Activated CD4-positive, CD25-positive, alpha-beta regulatory T cell treated with anti-CD3 and anti-CD28 coated beads, Interleukin-2, amount 50 U/mL, for 72 hours (primary cell): ENCODE data around the gene PTPRG.

ENCODE experiments used
- DNase-seq: peaks from one replicate; pipeline ENCODE4 v3.0.0; 2021

The PTPRG gene

DNA sequence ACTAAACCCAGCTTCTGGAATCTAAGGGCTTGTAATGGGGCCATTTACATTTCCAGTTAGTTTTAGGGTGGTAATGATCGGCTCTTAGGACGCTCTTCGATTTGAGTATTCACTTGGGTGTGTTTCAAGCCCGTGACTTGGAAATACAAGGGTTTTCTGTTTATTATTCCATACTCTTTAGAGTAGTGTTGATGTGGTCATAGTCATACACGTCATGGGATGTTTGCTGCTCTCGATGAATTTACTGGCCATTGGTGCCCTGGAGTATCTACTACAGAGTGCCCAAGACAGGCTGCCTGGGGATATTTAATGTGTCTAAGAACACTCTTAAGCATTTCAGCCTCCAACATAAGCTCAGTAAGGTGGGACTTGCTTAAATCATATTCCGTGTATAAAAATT is 64.1 kb downstream of the PTPRG start:
- no peak for DNase-seq

GRCh38 chr3:61626484-61626883 is 65.1 kb downstream of the PTPRG start:
- no peak for DNase-seq

- no peak for DNase-seq
Observed at GRCh38 chr3:61627768-61628185, 66.4 kb downstream of the PTPRG start.

GRCh38 chr3:61628636-61629035 is 67.3 kb downstream of the PTPRG start:
- DNase-seq = no peak

DNA sequence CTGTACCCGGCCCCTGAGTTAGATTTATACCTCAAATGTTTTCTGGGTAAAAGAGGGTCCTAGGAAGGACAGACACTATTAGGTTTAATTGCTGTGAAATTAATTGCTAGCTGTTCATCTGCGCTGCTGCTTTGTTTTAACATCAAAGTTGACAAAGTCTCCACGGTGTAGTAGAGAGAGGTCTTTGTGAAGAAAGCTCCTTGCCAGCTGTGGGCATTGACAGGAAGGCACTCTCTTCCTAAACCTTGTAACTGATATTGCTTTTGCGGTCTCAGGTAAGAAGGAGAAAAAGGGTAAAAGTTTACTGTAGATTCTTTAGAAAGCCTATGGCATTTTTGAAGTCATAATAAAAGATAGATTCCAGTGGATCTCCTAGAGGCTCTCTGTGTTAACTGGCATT is 68.1 kb downstream of the PTPRG start:
- no peak for DNase-seq

GRCh38 chr3:61631108-61631769 is 69.9 kb downstream of the PTPRG start:
- no peak for DNase-seq

- DNase-seq = no peak
Observed at GRCh38 chr3:61632568-61633175, 71.3 kb downstream of the PTPRG start.

GRCh38 chr3:61634678-61635077 is 73.3 kb downstream of the PTPRG start:
- DNase-seq = no peak

DNA sequence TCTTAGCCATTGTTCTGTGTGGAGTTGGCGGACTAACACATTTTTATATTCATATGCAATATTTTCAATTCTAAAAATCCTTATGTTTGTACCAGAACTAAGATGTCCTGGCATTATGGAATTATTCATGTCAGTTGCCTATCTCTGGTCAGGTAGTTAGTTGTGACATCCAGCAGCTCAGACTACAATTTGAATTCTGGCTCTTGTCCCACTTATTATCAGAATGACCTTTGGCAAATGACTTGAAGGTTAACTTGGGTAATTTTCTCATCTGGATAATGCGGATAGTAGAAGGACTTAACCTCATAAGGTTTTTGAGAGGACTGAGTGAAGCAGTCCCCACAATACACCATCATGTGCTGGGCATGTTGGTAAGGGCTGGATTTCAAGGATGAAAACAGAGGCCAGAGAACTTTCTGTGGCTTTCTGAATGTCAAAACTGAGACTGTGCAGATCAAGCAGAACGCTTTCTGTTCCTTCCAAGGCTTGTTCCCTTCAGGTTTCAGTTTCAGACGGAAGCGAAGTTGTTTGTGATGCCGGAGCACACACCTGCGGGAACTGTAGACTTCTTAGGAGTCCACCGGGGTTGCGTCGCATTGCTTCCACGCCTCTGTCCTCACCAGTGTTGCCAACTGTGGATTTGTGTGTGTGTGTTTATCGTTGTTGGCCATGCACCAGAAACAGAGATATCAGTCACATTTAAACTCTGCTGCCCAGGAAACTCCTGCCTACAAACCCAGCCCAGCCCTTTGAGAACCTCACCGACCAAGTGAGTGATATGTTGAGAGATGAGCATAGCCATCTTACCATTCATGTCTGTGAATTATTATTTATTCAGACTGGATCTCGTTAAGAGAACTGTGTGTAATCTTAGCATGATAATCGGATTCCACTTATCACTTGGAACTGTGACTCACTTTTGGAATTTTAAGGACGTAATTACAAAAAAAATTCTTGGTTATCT is 76.0 kb downstream of the PTPRG start:
- no peak for DNase-seq

DNA sequence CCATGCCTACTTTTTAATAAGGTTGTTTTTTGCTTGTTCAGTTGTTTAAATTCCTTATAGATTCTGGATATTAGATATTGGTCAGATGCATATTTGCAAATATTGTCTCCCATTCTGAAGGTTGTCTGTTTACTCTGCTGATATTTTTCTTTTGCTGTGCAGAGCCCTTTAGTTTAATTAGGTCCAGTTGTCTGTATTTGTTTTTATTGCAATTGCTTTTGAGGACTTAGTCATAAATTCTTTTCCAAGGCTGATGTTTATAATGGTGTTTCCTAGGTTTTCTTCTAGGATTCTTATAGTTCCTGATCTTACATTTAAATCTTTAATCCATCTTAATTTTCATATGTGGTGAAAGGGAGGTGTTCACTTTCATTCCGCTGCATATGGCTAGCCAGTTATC is 77.4 kb downstream of the PTPRG start:
- no peak for DNase-seq

- DNase-seq = no peak
Observed at GRCh38 chr3:61639991-61640390, 78.6 kb downstream of the PTPRG start.

- DNase-seq = no peak
Observed at GRCh38 chr3:61645148-61645547, 83.8 kb downstream of the PTPRG start.

- DNase-seq = no peak
Observed at GRCh38 chr3:61646360-61646759, 85.0 kb downstream of the PTPRG start.

- DNase-seq = no peak
Observed at GRCh38 chr3:61646851-61647525, 85.6 kb downstream of the PTPRG start.

DNA sequence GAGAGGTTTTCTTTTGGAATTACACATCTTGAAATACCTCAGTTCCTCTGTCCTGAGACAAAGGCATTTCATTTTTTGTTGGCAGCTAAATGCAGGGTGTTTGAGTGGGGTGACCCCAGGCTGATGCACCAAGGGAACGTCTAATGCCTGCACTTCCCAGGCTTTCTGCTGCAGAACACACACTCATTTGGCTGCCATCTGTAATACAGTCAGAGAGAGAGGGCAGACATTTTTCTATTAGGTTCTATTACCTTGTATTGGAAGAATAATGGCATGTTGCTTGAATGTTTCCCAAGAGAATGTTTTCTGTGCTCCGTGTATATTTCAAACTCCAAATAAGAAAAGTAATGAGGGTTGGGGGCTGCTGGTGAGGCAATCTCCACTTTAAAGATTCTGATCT is 87.1 kb downstream of the PTPRG start:
- no peak for DNase-seq

GRCh38 chr3:61649381-61650170 is 88.2 kb downstream of the PTPRG start:
- no peak for DNase-seq

DNA sequence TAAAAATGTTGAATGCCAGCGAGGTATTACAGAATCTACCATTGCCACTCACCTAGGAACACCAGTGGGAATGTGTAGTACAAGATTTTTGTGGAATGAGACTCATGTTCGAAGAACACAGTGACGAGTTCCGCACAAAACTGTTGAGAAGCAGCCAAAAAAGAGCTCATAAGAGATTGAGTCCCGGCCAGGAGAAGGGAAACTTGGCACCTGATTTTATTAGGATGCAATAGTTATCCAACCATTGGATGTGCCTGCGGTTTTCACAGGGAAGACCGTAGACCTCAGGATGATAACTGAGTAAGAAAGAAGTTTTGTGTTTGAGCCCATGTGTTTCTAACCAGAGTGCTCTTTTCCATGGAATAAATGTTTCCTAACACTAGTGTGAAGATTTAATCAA is 88.9 kb downstream of the PTPRG start:
- DNase-seq = no peak

- DNase-seq = no peak
Observed at GRCh38 chr3:61650719-61651410, 89.5 kb downstream of the PTPRG start.

GRCh38 chr3:61657689-61658088 is 96.3 kb downstream of the PTPRG start:
- DNase-seq = no peak

DNA sequence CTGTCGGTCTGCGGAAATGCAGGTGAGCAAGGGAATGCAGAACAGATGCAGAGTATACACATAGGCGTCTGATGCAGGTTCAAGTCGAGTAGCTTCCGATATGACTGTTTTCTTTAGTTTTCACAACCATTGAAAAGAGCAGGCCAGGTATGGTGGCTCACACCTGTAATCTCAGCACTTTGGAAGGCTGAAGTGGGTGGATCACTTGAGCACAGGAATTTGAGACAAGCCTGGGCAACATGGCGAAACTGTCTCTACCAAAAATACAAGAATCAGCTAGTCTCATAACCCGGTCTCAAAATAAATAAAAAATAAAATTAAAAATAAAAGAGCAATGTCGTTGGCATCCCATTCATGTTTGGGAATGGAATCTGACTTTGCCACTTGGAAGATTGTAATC is 101.5 kb downstream of the PTPRG start:
- DNase-seq = no peak

DNA sequence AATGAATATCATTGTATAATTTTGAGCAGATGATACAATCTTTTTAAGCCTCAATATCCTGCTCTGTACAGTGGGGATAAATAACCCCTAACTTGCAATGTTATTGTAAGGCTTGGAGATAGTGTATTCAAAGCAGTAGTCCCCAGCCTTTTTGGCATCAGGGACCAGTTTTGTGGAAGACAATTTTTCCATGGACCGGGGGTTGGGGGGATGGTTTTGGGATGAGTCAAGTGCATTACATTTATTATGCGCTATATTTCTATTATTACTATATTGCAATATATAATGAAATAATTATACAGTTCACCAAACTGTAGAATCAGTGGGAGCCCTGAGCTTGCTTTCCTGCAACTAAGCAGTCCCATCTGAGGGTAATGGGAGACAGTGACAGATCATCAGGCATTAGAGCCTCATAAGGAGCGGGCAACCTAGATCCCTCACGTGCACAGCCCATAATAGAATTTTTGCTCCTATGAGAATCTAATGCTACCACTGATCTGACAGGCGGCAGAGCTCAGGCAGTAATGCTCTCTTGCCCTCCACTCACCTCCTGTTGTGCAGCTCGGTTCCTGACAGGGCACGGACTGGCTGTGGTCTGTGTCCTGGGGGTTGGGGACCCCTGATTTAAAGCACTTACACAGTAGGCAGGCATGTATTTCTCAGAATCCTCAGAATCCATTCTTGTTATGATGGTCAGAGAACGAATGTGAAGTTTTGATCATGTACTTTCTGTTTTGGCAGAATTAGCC is 102.2 kb downstream of the PTPRG start:
- no peak for DNase-seq
